Measurements from ENCODE around the gene CLCN7.

CLCN7 gene

DNA sequence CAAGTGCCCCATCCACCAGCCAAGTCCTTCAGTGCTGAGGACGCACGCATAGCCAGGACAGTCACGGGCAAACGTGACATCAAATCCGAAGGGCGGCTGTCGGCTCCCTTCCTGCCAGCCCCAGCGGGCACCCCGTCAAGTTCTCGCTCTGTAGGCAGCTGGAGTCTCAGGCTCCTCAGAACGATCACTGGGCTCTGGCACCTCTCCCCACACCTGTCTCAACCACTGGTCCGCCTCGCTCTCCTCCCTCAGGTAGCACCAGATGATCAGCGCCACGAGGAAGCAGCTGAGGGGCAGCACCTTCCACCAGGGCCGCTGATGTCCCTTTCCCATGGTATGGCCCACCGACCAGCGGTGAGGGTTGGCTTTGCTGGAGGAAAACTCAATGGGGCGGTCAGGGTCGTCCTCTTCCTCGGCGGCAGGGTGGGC lies 54.7 kb downstream of the CLCN7 start:
- H3K9me3 ChIP-seq (ENCODE audit: control insufficient read depth in 2 of 2, low read length in 2 of 2) = no peaks in the 10 kb centered on the region
- peak overlapping the region; percentile 87 to 94 for H3K4me3 ChIP-seq (ENCODE audit: low read length in 2 of 2)
- H3K36me3 ChIP-seq (ENCODE audit: control insufficient read depth in 2 of 2, insufficient read depth in 2 of 2, low read length in 2 of 2) = no peaks in the 10 kb centered on the region
- H3K9ac ChIP-seq (ENCODE audit: low read depth in 1 of 2, low read length in 2 of 2) = peak overlapping the region; percentile 79 to 92
- peak overlapping the region; percentile 92 to 95 for H3K27ac ChIP-seq (ENCODE audit: low read depth in 2 of 2, low read length in 2 of 2)
- no peaks in the 10 kb centered on the region for H3K27me3 ChIP-seq (ENCODE audit: control insufficient read depth in 2 of 2, insufficient read depth in 2 of 2, low read length in 2 of 2)
- H3K4me1 ChIP-seq (ENCODE audit: control insufficient read depth in 2 of 2, insufficient read depth in 2 of 2, low read length in 2 of 2) = peaks cover 8 to 12% of the 10 kb centered on the region in 2 donors

DNA sequence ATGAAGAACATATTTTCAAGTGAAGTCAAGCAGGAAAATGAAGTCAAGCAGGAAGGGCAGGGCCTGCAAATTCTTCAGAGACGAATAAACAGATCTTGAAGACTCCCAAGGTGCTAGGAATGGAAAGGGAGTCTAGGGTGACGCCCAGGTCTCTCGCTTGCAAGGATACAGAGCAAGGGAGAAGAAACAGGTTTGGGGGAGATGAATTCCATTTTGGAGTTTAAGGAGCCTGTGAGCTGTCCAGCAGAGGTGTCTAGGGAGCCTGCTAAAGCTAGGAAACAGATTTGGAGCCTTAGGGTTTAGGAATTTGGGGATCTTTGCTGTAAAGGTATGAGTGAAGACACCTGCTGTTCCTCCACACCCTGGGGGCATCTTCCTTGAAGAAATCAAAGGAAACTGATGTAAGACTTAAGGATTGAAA lies 58.3 kb downstream of the CLCN7 start:
- Histone ChIP-seq H3K27me3 (ENCODE audit: control insufficient read depth in 2 of 2, insufficient read depth in 2 of 2, low read length in 2 of 2) (no peaks in the 10 kb centered on the region), H3K4me1 (ENCODE audit: control insufficient read depth in 2 of 2, insufficient read depth in 2 of 2, low read length in 2 of 2) (peaks cover 13 to 15% of the 10 kb centered on the region in 2 donors), H3K9me3 (ENCODE audit: control insufficient read depth in 2 of 2, low read length in 2 of 2) (no peaks in the 10 kb centered on the region), H3K9ac (ENCODE audit: low read depth in 1 of 2, low read length in 2 of 2) (no peak overlapping the region), H3K4me3 (ENCODE audit: low read length in 2 of 2) (no peak overlapping the region), H3K27ac (ENCODE audit: low read depth in 2 of 2, low read length in 2 of 2) (no peak overlapping the region), H3K36me3 (ENCODE audit: control insufficient read depth in 2 of 2, insufficient read depth in 2 of 2, low read length in 2 of 2) (peaks cover 0 to 4% of the 10 kb centered on the region in 2 donors)

DNA sequence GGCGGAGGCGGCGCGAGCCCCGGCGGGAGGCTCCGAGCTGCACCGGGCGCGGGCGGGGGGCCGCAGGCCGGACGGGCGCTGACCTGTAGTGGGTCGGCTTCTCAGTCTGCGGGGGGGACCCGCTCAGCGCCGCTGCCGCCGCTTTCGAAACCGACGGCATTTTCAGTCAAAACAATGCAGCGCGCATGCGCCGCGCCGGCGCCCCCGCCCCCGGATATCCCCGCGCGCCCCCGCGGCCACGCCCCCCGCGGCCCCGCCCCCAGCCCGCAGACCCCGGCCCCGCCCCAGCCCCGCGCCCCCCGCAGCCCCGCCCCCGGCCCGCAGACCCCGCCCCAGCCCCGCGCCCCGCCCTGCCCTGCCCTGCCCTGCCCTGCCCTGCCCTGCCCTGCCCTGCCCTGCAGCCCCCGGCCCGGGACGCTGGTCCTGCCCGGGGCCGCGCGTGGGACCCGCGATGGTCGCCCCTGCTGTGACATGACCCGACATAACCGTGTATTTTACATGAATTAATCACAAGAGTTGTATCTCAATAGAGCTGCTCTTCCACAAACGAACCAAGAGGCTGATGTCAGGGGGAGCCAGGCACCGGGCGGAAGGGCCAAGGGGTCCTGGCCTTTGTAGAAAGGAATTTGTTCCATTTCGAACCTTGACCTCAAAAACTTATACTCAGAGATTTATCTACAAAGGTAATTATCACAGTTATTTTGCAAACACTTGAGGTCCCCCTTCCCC lies 60.1 kb downstream of the CLCN7 start, which contains the start of gene UNKL:
Gene UNKL (minus strand): TSS at position 173 of the 729 bp plus-strand sequence. CDS start 13 bp downstream, at position 160.
- H3K36me3 ChIP-seq (ENCODE audit: control insufficient read depth in 2 of 2, insufficient read depth in 2 of 2, low read length in 2 of 2) = peaks cover 4 to 7% of the 10 kb centered on the region in 2 donors
- H3K9me3 ChIP-seq (ENCODE audit: control insufficient read depth in 2 of 2, low read length in 2 of 2) = no peaks in the 10 kb centered on the region
- peak within 1 kb of the TSS; percentile 79 to 89 for H3K4me3 ChIP-seq (ENCODE audit: low read length in 2 of 2)
- H3K27ac ChIP-seq (ENCODE audit: low read depth in 2 of 2, low read length in 2 of 2) = peak within 1 kb of the TSS; percentile 84 to 88
- H3K27me3 ChIP-seq (ENCODE audit: control insufficient read depth in 2 of 2, insufficient read depth in 2 of 2, low read length in 2 of 2) = no peaks in the 10 kb centered on the region
- H3K9ac ChIP-seq (ENCODE audit: low read depth in 1 of 2, low read length in 2 of 2) = peak within 1 kb of the TSS; percentile 77 to 81
- peaks cover 4 to 7% of the 10 kb centered on the region in 2 donors for H3K4me1 ChIP-seq (ENCODE audit: control insufficient read depth in 2 of 2, insufficient read depth in 2 of 2, low read length in 2 of 2)

DNA sequence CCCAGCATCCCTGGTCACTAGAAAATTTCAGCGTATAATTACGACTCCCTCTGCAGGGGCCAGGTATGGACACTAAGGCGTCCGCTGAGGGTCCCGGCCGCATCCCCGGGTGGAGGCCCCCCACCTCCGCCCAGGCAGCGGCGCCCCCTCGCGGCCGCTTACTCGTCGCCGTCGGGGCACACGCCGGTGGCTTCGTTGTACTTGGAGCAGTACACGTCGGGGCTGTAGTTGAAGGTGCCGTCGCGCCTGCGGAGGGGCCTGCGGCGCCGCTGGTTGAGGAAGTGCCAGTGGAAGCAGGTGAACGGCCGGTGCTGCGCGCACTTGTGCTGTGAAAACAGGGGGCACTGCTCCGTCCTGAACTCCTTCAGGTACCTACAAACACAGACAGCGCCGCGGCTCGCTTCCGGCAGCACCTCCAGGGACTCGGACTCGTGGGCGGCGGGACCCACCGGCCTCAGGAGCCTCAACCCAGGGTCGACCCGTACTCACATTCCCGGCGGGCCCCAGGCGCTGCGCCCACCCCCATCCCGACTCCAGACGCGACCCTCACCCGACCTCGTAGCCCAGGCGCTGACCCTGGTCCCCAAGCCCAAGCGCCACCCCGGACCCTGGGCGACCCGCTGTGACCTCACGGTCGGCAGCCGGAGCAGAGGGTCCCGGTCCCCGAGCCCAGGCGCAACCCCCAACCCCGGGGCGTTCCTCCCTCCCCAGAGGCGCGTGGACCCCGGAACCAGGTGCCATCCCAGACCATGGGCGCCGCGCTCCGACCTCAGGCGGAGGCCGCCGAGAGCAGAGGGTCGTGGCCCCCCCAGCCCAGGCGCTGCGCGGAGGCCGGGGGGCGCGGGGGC lies 60.9 kb downstream of the CLCN7 start:
- peaks cover 4 to 5% of the 10 kb centered on the region in 2 donors for H3K4me1 ChIP-seq (ENCODE audit: control insufficient read depth in 2 of 2, insufficient read depth in 2 of 2, low read length in 2 of 2)
- peak overlapping the region; percentile 79 to 89 for H3K4me3 ChIP-seq (ENCODE audit: low read length in 2 of 2)
- H3K27me3 ChIP-seq (ENCODE audit: control insufficient read depth in 2 of 2, insufficient read depth in 2 of 2, low read length in 2 of 2) = no peaks in the 10 kb centered on the region
- no peaks in the 10 kb centered on the region for H3K9me3 ChIP-seq (ENCODE audit: control insufficient read depth in 2 of 2, low read length in 2 of 2)
- peak overlapping the region; percentile 76 to 84 for H3K27ac ChIP-seq (ENCODE audit: low read depth in 2 of 2, low read length in 2 of 2)
- H3K9ac ChIP-seq (ENCODE audit: low read depth in 1 of 2, low read length in 2 of 2) = peak overlapping the region; percentile 77 to 81
- H3K36me3 ChIP-seq (ENCODE audit: control insufficient read depth in 2 of 2, insufficient read depth in 2 of 2, low read length in 2 of 2) = peaks cover 4 to 9% of the 10 kb centered on the region in 2 donors

DNA sequence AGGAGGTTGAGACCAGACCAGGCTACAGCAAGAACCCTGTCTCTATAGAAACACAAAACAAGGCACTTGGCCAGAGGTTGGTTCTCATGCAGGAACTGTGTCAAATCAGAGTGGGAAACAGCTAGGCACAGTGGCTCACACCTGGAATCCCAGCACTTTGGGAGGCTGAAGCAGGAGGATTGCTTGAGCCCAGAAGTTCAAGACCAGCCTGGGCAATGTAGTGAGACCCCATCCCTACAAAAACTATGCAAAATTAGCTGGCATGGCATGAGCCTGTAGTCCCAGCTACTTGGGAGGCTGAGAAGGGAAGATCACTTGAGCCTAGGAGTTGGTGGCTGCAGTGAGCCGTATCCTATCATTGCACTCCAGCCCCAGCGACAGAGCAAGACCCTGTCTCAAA lies 62.0 kb downstream of the CLCN7 start:
- H3K9ac ChIP-seq (ENCODE audit: low read depth in 1 of 2, low read length in 2 of 2) = no peak overlapping the region
- peak overlapping the region in 1 of 2 donors; percentile 13 for H3K4me3 ChIP-seq (ENCODE audit: low read length in 2 of 2)
- peaks cover 10% of the 10 kb centered on the region in 2 donors for H3K4me1 ChIP-seq (ENCODE audit: control insufficient read depth in 2 of 2, insufficient read depth in 2 of 2, low read length in 2 of 2)
- no peaks in the 10 kb centered on the region for H3K27me3 ChIP-seq (ENCODE audit: control insufficient read depth in 2 of 2, insufficient read depth in 2 of 2, low read length in 2 of 2)
- peaks cover 4 to 9% of the 10 kb centered on the region in 2 donors for H3K36me3 ChIP-seq (ENCODE audit: control insufficient read depth in 2 of 2, insufficient read depth in 2 of 2, low read length in 2 of 2)
- H3K27ac ChIP-seq (ENCODE audit: low read depth in 2 of 2, low read length in 2 of 2) = no peak overlapping the region
- H3K9me3 ChIP-seq (ENCODE audit: control insufficient read depth in 2 of 2, low read length in 2 of 2) = no peaks in the 10 kb centered on the region

DNA sequence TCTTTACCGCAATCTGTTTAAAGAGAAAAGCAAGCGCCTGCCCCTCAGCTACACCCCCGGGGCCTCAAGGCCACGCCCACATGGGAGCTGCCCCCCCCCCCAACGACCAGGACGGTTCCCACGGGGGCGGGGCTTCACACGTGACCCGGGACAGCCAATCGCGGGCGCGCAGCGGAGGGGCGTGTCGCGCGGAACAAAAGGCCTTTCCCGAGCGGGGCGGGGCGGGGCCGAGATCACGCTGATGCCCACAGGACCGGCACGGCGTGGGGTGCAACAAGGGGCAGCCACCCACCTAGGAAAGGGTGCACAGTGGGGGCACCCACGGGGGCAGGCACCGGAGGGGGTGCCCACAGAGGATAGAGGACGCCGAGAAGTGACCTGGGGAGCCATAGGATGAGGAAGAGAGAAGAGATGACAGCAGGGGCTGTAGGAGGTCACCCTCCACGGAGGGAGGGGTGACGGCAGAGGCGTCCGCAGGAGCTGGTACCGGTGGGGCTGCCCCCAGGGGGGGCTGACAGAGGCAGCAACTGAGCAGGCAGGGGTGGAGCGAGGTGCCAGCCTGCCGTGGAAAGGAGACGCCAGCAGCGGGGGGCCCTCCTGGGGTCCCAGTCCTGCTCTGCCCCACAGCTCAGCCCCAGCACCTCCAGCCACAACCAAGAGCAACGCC lies 66.5 kb downstream of the CLCN7 start:
- Histone ChIP-seq H3K9ac (ENCODE audit: low read depth in 1 of 2, low read length in 2 of 2) (peak overlapping the region in 1 of 2 donors; percentile 56), H3K4me1 (ENCODE audit: control insufficient read depth in 2 of 2, insufficient read depth in 2 of 2, low read length in 2 of 2) (peaks cover 5 to 9% of the 10 kb centered on the region in 2 donors), H3K36me3 (ENCODE audit: control insufficient read depth in 2 of 2, insufficient read depth in 2 of 2, low read length in 2 of 2) (peaks cover 5 to 15% of the 10 kb centered on the region in 2 donors), H3K4me3 (ENCODE audit: low read length in 2 of 2) (peak overlapping the region; percentile 70 to 72), H3K9me3 (ENCODE audit: control insufficient read depth in 2 of 2, low read length in 2 of 2) (no peaks in the 10 kb centered on the region), H3K27ac (ENCODE audit: low read depth in 2 of 2, low read length in 2 of 2) (peak overlapping the region in 1 of 2 donors; percentile 43), H3K27me3 (ENCODE audit: control insufficient read depth in 2 of 2, insufficient read depth in 2 of 2, low read length in 2 of 2) (no peaks in the 10 kb centered on the region)

DNA sequence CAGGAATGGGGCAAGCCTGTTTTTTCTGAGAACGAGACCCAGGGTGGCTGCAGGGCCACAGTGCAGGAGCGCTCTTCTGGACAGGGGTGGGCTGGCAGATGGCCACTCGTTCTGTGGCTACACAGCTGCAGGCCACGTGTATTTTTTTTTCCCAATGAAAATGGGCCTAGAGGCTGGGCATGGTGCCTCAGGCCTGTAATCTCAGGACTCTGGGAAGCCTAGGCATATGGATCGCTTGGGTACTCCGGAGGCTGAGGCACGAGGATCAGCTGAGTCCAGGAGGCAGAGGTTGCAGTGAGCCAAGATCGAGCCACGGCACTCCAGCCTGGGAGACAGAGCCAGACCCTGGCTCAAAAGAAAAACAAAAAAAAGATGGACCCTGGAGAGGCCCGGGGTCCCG lies 67.1 kb downstream of the CLCN7 start:
- Histone ChIP-seq H3K4me3 (ENCODE audit: low read length in 2 of 2) (peak overlapping the region; percentile 37 to 70), H3K27ac (ENCODE audit: low read depth in 2 of 2, low read length in 2 of 2) (peak overlapping the region in 1 of 2 donors; percentile 43), H3K4me1 (ENCODE audit: control insufficient read depth in 2 of 2, insufficient read depth in 2 of 2, low read length in 2 of 2) (peaks cover 5 to 9% of the 10 kb centered on the region in 2 donors)

DNA sequence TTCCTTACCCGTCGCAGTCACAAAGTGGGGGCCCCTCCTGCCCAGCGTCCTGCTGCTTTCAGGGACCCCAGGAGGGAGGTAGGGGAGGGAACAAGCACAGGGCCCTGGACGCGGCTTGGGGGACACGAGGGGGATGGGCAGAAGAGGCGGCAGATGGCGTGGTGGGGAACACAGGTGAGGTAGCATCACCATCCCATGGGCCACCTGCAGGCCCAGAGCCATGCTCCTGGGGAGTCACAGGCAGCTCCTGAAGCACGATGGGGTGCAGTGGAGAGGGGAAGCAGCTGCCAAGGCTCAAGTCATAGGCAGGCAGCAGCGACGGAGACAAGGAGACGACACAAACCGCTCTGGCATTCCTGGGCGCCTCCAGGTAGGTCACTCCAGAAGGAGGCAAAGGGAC lies 71.1 kb downstream of the CLCN7 start:
- Histone ChIP-seq H3K4me1 (ENCODE audit: control insufficient read depth in 2 of 2, insufficient read depth in 2 of 2, low read length in 2 of 2) (peaks cover 5 to 8% of the 10 kb centered on the region in 2 donors), H3K9ac (ENCODE audit: low read depth in 1 of 2, low read length in 2 of 2) (no peak overlapping the region), H3K27me3 (ENCODE audit: control insufficient read depth in 2 of 2, insufficient read depth in 2 of 2, low read length in 2 of 2) (no peaks in the 10 kb centered on the region), H3K4me3 (ENCODE audit: low read length in 2 of 2) (no peak overlapping the region), H3K9me3 (ENCODE audit: control insufficient read depth in 2 of 2, low read length in 2 of 2) (no peaks in the 10 kb centered on the region), H3K36me3 (ENCODE audit: control insufficient read depth in 2 of 2, insufficient read depth in 2 of 2, low read length in 2 of 2) (peaks cover 26 to 31% of the 10 kb centered on the region in 2 donors), H3K27ac (ENCODE audit: low read depth in 2 of 2, low read length in 2 of 2) (no peak overlapping the region)

More for the DNA sequence above, 67.1 kb downstream of the CLCN7 start:
- H3K27me3 ChIP-seq (ENCODE audit: control insufficient read depth in 2 of 2, insufficient read depth in 2 of 2, low read length in 2 of 2) = no peaks in the 10 kb centered on the region
- H3K36me3 ChIP-seq (ENCODE audit: control insufficient read depth in 2 of 2, insufficient read depth in 2 of 2, low read length in 2 of 2) = peaks cover 9 to 20% of the 10 kb centered on the region in 2 donors
- peak overlapping the region in 1 of 2 donors; percentile 56 for H3K9ac ChIP-seq (ENCODE audit: low read depth in 1 of 2, low read length in 2 of 2)
- H3K9me3 ChIP-seq (ENCODE audit: control insufficient read depth in 2 of 2, low read length in 2 of 2) = no peaks in the 10 kb centered on the region

DNA sequence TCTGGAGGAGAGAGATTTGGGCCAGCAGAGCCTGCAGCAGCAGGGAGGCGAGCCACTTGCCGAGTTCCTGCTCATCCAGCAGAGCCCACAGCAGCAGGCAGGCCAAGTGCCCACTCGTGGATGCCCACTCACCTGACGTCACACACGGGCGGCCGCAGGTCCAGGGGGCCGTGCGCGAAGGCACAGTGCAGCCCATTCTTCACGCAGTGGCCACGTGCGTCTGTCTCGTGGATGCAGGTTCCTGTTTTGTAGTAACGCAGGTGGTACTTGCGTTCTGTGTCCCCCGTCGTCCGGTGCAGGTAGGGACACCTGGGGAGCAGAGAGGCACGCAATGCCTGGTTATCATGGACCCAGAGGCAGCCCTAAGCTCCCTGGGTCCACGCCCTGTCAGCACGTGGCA lies 71.8 kb downstream of the CLCN7 start:
- Histone ChIP-seq H3K27ac (ENCODE audit: low read depth in 2 of 2, low read length in 2 of 2) (no peak overlapping the region), H3K9ac (ENCODE audit: low read depth in 1 of 2, low read length in 2 of 2) (no peak overlapping the region), H3K9me3 (ENCODE audit: control insufficient read depth in 2 of 2, low read length in 2 of 2) (no peaks in the 10 kb centered on the region), H3K4me3 (ENCODE audit: low read length in 2 of 2) (no peak overlapping the region), H3K4me1 (ENCODE audit: control insufficient read depth in 2 of 2, insufficient read depth in 2 of 2, low read length in 2 of 2) (peaks cover 0 to 3% of the 10 kb centered on the region in 2 donors), H3K36me3 (ENCODE audit: control insufficient read depth in 2 of 2, insufficient read depth in 2 of 2, low read length in 2 of 2) (peaks cover 33 to 36% of the 10 kb centered on the region in 2 donors), H3K27me3 (ENCODE audit: control insufficient read depth in 2 of 2, insufficient read depth in 2 of 2, low read length in 2 of 2) (no peaks in the 10 kb centered on the region)
